Activated naive CD4-positive, alpha-beta T cell treated with anti-CD3 and anti-CD28 coated beads, Interleukin-2, amount 50 U/mL, for 72 hours (primary cell): Measurements from ENCODE around the gene RMP24.
"Not testable (repeated sequence)": the region's sequence is repeated elsewhere in the genome, so short reads cannot be mapped to it uniquely, and the experiment has no call there.

ENCODE experiments used
- ATAC-seq, 2 donors: fragments of 150-1000 bp; cut with Tn5 transposase; 2 replicates each; pipeline ENCODE4 v1.10.0; 2021; ENCODE audit warnings: mild to moderate bottlenecking in 2 of 2, moderate library complexity in 2 of 2
- DNase-seq, 2 donors: peaks; one replicate each; pipeline ENCODE4 v3.0.0; 2021 to 2022; ENCODE audit warnings: low spot score in 2 of 2
- H3K27ac Mint-ChIP-seq, 2 donors: one replicate each; pipeline ENCODE4 v1.8.0; 2022; ENCODE audit warnings: mild to moderate bottlenecking in 2 of 2, mixed read lengths in 2 of 2
- H3K36me3 Mint-ChIP-seq, 2 donors: one replicate each; pipeline ENCODE4 v1.8.0; 2022; ENCODE audit warnings: mixed read lengths in 2 of 2
- H3K9me3 Mint-ChIP-seq, 2 donors: one replicate each; pipeline ENCODE4 v1.8.0; 2022; ENCODE audit warnings: mixed read lengths in 2 of 2

RMP24 gene

DNA sequence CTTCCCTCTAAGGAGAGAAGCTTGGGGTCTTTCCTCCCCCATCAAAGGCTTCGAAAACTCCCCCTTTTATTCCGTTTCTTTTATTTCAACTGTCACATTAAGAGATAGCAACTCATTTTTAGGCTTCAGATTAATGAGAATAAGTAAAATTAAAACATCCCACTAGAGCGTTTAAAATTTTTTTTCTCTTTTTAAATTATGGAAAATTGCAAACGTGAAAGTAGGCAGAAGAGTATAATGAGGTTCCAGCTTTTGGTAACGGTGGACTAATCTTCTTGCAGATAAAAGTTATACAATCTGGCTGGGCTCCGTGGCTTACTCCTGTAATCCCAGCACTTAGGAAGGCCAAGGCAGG lies 21.9 kb upstream of the RMP24 start:
- Mint-ChIP-seq H3K27ac (no peak overlapping the region), H3K36me3 (no peaks in the 10 kb centered on the region), H3K9me3 (no peaks in the 10 kb centered on the region)
- no peak for DNase-seq
- no peak for ATAC-seq

DNA sequence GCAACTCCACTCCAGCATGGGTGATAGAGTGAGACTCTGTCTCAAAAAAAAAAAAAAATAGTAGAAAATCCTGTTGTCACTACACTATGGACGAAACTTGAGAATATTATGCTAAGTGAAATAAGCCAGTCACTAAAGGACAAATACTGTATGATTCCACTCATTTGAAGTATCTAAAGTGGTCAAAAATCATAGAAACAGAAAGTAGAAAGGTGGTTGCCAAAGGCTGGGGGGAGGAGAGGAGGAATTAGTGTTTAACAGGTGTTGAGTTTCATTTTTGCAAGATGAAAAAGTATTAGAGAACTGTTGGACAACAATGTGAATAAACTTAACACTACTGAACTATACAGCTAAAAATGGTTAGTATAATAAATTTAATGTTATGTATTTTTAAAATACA lies 18.8 kb upstream of the RMP24 start:
- H3K9me3 Mint-ChIP-seq, result no peaks in the 10 kb centered on the region
- DNase-seq (no peak), ATAC-seq (no peak)
- H3K36me3 Mint-ChIP-seq, result no peaks in the 10 kb centered on the region
- no peak overlapping the region for H3K27ac Mint-ChIP-seq

DNA sequence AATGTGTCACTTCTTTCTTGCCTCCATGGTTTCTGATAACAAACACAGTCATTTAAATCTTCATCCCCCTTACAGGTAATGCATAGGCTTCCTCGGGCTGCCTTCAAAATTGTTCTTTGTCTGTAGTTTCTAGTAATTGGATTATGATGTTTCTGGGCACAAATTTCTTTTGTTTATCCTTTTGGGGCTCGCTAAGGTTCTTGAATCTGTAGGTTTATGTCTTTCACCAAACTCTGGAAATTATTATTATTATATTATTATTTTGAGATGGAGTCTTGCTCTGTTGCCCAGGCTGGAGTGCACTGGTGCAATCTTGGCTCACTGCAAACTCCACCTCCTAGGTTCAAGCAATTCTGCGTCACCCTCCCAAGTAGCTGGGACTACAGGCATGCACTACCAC lies 16.3 kb upstream of the RMP24 start:
- Mint-ChIP-seq H3K27ac (no peak overlapping the region), H3K9me3 (no peaks in the 10 kb centered on the region), H3K36me3 (peaks cover 0 to 12% of the 10 kb centered on the region in 2 donors)
- DNase-seq (no peak), ATAC-seq (no peak)

DNA sequence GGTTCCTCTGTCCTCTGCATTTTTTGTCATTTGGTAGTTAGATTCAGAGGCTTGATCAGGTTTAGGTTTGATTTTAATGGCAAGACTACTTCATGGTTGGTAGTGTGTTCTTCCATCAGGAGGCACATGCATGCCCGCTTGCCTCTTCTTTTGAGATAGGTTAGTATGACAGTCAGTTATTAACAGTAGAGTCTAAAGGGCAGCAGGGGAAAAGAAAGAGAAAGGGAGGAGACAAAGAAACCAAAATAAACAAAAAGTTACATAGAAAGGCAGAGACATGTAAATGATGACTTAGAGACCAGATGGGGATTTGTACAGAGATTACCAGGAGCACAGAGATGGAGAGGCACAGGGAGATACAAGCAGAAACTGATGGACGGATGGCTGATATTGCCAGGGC lies 10.2 kb upstream of the RMP24 start:
- no peaks in the 10 kb centered on the region for H3K9me3 Mint-ChIP-seq
- H3K36me3 Mint-ChIP-seq, result peaks cover 0 to 12% of the 10 kb centered on the region in 2 donors
- no peak overlapping the region for H3K27ac Mint-ChIP-seq
- ATAC-seq, result no peak
- DNase-seq, result no peak

DNA sequence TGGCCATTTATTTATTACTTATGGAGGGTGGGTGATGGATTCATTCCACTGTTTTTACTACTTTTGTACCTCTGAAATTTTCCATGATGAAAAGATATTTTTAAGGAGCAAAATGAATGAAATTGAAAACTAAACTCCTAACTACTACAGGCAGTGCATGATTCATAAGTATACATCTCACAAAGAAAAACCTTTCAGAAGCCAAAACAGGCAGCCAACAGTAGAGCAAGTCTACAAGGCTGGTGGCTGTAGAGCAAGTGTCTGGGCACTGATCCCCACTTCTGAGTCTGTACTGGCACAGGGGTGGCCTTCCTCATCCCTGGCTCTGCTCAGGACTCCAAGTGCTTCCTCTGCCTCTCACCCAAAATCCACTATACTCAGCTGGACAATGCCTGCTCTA lies 8.2 kb upstream of the RMP24 start:
- Mint-ChIP-seq H3K36me3 (peaks cover 0 to 7% of the 10 kb centered on the region in 2 donors), H3K27ac (peak overlapping the region; percentile 36 to 73), H3K9me3 (no peaks in the 10 kb centered on the region)
- peak; percentile 47 to 92 for ATAC-seq
- no peak for DNase-seq

- not testable (repeated sequence) for DNase-seq, ATAC-seq, H3K9me3 Mint-ChIP-seq, H3K36me3 Mint-ChIP-seq
- peak overlapping the region in 1 of 2 donors; percentile 61 for H3K27ac Mint-ChIP-seq
These were observed 4.6 kb upstream of the RMP24 start for GRCh38 chr18:35967866-35968265.

- Mint-ChIP-seq H3K27ac (peak overlapping the region; percentile 41 to 61), H3K36me3 (peaks cover 7 to 15% of the 10 kb centered on the region in 2 donors), H3K9me3 (no peaks in the 10 kb centered on the region)
- ATAC-seq, result no peak
- no peak for DNase-seq
These were observed 4.1 kb upstream of the RMP24 start for GRCh38 chr18:35968278-35968880.

DNA sequence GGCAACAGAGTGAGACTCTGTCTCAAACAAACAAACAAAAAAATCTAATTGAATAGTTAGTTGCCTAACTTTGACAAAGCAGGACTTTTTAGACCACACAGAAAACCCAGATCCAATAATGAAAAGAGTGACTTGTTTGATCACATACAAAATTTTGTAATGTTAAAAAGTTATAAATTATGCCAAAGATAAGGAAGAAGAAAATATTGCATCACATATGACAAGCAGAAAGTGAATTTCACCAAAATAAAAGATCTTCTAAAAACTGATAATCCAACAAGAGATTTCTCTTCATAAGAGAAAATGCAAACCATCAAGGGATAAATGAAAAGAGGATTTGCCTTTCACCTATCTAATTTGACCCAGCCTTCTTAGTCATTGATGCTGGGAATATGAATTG lies 2.8 kb upstream of the RMP24 start:
- peak overlapping the region; percentile 7 to 96 for H3K27ac Mint-ChIP-seq
- DNase-seq, result no peak
- no peak for ATAC-seq
- no peaks in the 10 kb centered on the region for H3K9me3 Mint-ChIP-seq
- H3K36me3 Mint-ChIP-seq, result peaks cover 16 to 24% of the 10 kb centered on the region in 2 donors

GRCh38 chr18:35971661-35972196 lies 750 bp upstream of the RMP24 start:
- DNase-seq, result peak in 1 of 2 donors; percentile 6

GRCh38 chr18:35973650-35974049 lies 1.2 kb downstream of the RMP24 start:
- H3K27ac Mint-ChIP-seq, result peak overlapping the region; percentile 96
- H3K36me3 Mint-ChIP-seq, result peaks cover 42 to 44% of the 10 kb centered on the region in 2 donors
- ATAC-seq, result no peak
- DNase-seq, result no peak
- H3K9me3 Mint-ChIP-seq, result no peaks in the 10 kb centered on the region

More at GRCh38 chr18:35971661-35972196, 750 bp upstream of the RMP24 start:
- Mint-ChIP-seq H3K36me3 (peaks cover 28 to 29% of the 10 kb centered on the region in 2 donors), H3K27ac (peak overlapping the region; percentile 83 to 96), H3K9me3 (no peaks in the 10 kb centered on the region)
- peak; percentile 2 for ATAC-seq

- Mint-ChIP-seq H3K36me3 (peaks cover 44 to 49% of the 10 kb centered on the region in 2 donors), H3K27ac (peak overlapping the region; percentile 96), H3K9me3 (no peaks in the 10 kb centered on the region)
- ATAC-seq (no peak), DNase-seq (no peak)
These were observed 1.7 kb downstream of the RMP24 start for GRCh38 chr18:35974181-35974580.

DNA sequence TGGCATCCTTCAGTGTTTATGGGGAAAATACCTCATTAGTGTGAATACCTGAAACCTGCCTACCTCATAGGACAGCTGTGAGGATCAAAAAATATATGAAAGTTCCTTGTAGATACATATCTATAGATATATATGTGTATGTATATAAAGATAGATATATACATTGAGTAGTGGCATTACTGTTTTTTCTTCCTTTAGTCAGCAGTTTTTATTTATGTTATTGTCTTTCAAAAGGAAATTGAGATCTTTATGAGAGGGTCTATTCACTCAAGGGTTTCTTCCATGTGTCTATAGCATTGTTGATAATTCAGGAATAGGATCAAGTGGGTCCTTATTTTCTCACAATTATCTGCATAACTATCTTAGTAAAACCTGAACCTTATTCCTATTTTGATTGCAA lies 6.6 kb downstream of the RMP24 start:
- Mint-ChIP-seq H3K36me3 (peaks cover 37 to 67% of the 10 kb centered on the region in 2 donors), H3K27ac (no peak overlapping the region), H3K9me3 (peaks cover 0 to 5% of the 10 kb centered on the region in 2 donors)
- DNase-seq (no peak), ATAC-seq (no peak)

- Mint-ChIP-seq H3K9me3 (peaks cover 0 to 5% of the 10 kb centered on the region in 2 donors), H3K27ac (no peak overlapping the region), H3K36me3 (peaks cover 28 to 48% of the 10 kb centered on the region in 2 donors)
- DNase-seq (no peak), ATAC-seq (no peak)
These were observed 10.1 kb downstream of the RMP24 start for GRCh38 chr18:35982409-35983114.

GRCh38 chr18:35983147-35983546 lies 10.7 kb downstream of the RMP24 start:
- H3K36me3 Mint-ChIP-seq, result peaks cover 22 to 42% of the 10 kb centered on the region in 2 donors

GRCh38 chr18:35983818-35984217 lies 11.3 kb downstream of the RMP24 start:
- DNase-seq (no peak), ATAC-seq (no peak)
- peaks cover 0 to 5% of the 10 kb centered on the region in 2 donors for H3K9me3 Mint-ChIP-seq
- H3K27ac Mint-ChIP-seq, result no peak overlapping the region
- peaks cover 16 to 36% of the 10 kb centered on the region in 2 donors for H3K36me3 Mint-ChIP-seq

More at GRCh38 chr18:35983147-35983546, 10.7 kb downstream of the RMP24 start:
- no peak for DNase-seq
- Mint-ChIP-seq H3K27ac (no peak overlapping the region), H3K9me3 (peaks cover 0 to 5% of the 10 kb centered on the region in 2 donors)
- no peak for ATAC-seq

- Mint-ChIP-seq H3K27ac (no peak overlapping the region), H3K36me3 (no peaks in the 10 kb centered on the region), H3K9me3 (no peaks in the 10 kb centered on the region)
- no peak for DNase-seq
- no peak for ATAC-seq
These were observed 19.2 kb downstream of the RMP24 start for GRCh38 chr18:35991696-35992095.

GRCh38 chr18:35993013-35993412 lies 20.5 kb downstream of the RMP24 start:
- Mint-ChIP-seq H3K9me3 (no peaks in the 10 kb centered on the region), H3K27ac (no peak overlapping the region), H3K36me3 (no peaks in the 10 kb centered on the region)
- no peak for DNase-seq
- ATAC-seq, result no peak

DNA sequence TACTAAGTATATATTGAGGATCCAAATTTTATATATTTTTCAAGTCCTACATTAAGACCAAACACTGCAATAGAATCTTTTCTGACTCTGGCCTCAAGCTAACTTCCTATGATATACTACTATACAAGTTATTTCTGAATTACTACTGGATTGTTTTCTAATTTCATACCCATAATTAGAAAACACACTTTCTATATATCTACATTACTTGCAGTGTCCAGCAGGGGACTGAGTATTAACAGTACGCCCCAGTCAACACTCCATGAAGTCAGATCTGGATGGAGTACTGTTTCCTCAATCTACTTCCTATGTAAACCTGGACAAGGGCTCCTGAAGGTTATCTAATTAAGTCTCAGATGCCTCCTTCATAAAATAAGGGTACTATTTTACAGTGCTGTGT lies 26.5 kb downstream of the RMP24 start:
- Mint-ChIP-seq H3K9me3 (no peaks in the 10 kb centered on the region), H3K36me3 (no peaks in the 10 kb centered on the region), H3K27ac (no peak overlapping the region)
- no peak for DNase-seq
- ATAC-seq, result no peak
